ENCODE measurements around the gene TRIM59.

DNA sequence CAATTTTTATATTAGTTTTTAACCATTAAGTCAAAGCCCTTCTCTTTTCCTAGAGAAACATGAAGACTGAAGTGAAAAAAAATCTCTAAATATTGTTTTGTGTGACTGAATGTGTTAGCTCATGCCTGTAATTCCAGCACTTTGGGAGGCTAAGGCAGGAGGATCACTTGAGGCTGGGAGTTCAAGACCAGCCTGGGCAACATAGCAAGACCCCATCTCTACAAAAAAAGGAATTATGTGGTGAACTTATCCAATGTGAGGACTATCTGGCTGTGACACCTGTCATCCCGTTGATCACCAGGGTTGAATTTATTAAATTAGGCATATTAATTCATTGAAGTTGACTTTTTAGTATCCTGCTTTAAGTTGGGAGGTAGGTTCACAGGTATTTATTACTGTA, 37.1 kb downstream of the TRIM59 start:
- TF ChIP-seq EZH2 (IDR thresholded peaks at IDR 0.05; ENCODE audit: low read length, unreplicated experiment) (no peak), EZH2phosphoT487 (IDR thresholded peaks at IDR 0.05; ENCODE audit: borderline replicate concordance, low read length) (no peak)
- TF ChIP-seq, protein P1, sequence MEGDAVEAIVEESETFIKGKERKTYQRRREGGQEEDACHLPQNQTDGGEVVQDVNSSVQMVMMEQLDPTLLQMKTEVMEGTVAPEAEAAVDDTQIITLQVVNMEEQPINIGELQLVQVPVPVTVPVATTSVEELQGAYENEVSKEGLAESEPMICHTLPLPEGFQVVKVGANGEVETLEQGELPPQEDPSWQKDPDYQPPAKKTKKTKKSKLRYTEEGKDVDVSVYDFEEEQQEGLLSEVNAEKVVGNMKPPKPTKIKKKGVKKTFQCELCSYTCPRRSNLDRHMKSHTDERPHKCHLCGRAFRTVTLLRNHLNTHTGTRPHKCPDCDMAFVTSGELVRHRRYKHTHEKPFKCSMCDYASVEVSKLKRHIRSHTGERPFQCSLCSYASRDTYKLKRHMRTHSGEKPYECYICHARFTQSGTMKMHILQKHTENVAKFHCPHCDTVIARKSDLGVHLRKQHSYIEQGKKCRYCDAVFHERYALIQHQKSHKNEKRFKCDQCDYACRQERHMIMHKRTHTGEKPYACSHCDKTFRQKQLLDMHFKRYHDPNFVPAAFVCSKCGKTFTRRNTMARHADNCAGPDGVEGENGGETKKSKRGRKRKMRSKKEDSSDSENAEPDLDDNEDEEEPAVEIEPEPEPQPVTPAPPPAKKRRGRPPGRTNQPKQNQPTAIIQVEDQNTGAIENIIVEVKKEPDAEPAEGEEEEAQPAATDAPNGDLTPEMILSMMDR (conservative IDR thresholded peaks at IDR 0.05; ENCODE audit: low read depth, low read length) = no peak

Measured in PC-3 (cell line).